Measurements from ENCODE around the gene DNAJC25.

DNA sequence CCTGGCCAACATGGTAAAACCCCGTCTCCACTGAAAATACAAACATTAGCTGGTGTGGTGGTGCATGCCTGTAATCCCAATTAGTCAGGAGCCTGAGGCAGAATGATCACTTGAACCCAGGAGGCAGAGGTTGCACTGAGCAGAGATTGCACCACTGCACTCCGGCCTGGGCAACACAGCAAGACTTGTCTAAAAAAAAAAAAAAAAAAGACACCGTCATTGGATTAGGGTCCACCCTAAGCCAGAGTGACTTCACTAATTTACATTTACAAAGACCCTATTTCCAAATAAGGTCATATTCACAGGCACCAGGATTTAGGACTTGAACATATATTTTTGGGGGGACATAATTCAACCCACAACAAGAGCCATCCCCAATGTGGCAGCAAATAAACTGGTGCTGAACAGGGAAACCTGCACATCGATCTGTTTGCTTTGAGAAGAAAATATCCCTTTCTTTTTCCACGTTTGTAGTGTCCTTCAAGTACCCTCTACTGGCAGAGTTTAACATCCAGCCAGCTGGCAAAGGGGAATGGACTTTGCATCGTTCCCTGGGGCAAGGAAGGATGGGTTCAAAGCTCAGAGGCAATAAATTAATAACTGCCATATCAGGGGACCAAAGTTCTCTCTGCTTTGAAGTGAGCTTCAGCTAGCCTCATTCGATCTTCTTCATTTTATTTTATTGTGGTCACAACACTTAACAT lies 3.7 kb upstream of the DNAJC25 start:
- TF ChIP-seq CTCF (IDR thresholded peaks at IDR 0.05) (peak; percentile 27; the same call in 2 of the 3 replicates), ELK1 (IDR thresholded peaks at IDR 0.05; ENCODE audit: low read depth, low read length) (no peak), CHD2 (IDR thresholded peaks at IDR 0.05; ENCODE audit: low read length, partially characterized antibody) (no peak), MAX (IDR thresholded peaks at IDR 0.05) (no peak)
